Panc1 (cell line): Measurements from ENCODE around the gene CCSAP. TPM values are rescaled to one million over a fixed set of nuclear protein-coding genes. Genes with fewer than 3 reads are reported as not detected.

Experiments
- ATAC-seq: fragments of 200-7000 bp; cut with Tn5 transposase; 2 replicates; pipeline ENCODE4 v1.9.1; 2020; ENCODE audit warnings: mild to moderate bottlenecking, moderate library complexity
- BruUV-seq: library from RNA; stranded (reverse); fragments of 400-500 nt; replicated peaks from 2 replicates; lab custom pipeline; 2021; lab: Mats Ljungman, UMichigan
- CTCF ChIA-PET: fragments of 300-600 bp; sonication (Branson Sonifier 250); formaldehyde crosslinking; loops from one replicate; lab custom pipeline; 2022; ENCODE audit warnings: antibody characterized with exemption; lab: Charles Lee
- POLR2A ChIA-PET: fragments of 300-600 bp; sonication (Branson Sonifier 250); formaldehyde crosslinking; loops from one replicate; lab custom pipeline; 2022; ENCODE audit warnings: antibody characterized with exemption; lab: Charles Lee
- DNase-seq: peaks from one replicate; pipeline ENCODE4 v3.0.0-alpha.2; 2010; ENCODE audit warnings: low read depth, low spot score
- H3K27ac ChIP-seq: 2 replicates; pipeline ENCODE4 v1.5.1; 2011; ENCODE audit warnings: mild to moderate bottlenecking, low read length, inconsistent platforms
- H3K27me3 ChIP-seq: fragments of 200-500 bp; sonication (Bioruptor generic); 2 replicates; pipeline ENCODE4 v1.6.0; 2014; ENCODE audit warnings: low read length, inconsistent platforms; ENCODE audit not compliant: control insufficient read depth, insufficient read depth
- H3K36me3 ChIP-seq: fragments of 200-500 bp; sonication (Bioruptor generic); 2 replicates; pipeline ENCODE4 v1.5.1; 2014; ENCODE audit warnings: inconsistent platforms, mild to moderate bottlenecking, low read length, moderate library complexity; ENCODE audit not compliant: control insufficient read depth, insufficient read depth
- H3K4me1 ChIP-seq: 2 replicates; pipeline ENCODE4 v1.5.1; 2011; ENCODE audit warnings: inconsistent platforms, mild to moderate bottlenecking, low read length, moderate library complexity; ENCODE audit not compliant: control insufficient read depth, insufficient read depth
- H3K4me3 ChIP-seq, 2 experiments: 2 replicates each; pipeline ENCODE4 v1.5.1; 2011 to 2012; ENCODE audit warnings: low read depth in 2 of 2, low read length in 2 of 2, mild to moderate bottlenecking in 2 of 2, inconsistent platforms in 1 of 2, moderate library complexity in 1 of 2
- H3K9me3 ChIP-seq: fragments of 200-500 bp; sonication (Bioruptor generic); 2 replicates; pipeline ENCODE4 v1.5.1; 2014; ENCODE audit warnings: low read depth, mild to moderate bottlenecking, inconsistent platforms, low read length, moderate library complexity; ENCODE audit not compliant: control insufficient read depth, insufficient read depth
- CTCF ChIP-seq: fragments of 450-650 bp; IDR thresholded peaks from 2 replicates; pipeline ENCODE4 v1.5.1; 2017; ENCODE audit warnings: mild to moderate bottlenecking
- POLR2AphosphoS5 ChIP-seq: IDR thresholded peaks from 2 replicates; pipeline ENCODE4 v1.6.1; 2012; ENCODE audit warnings: mild to moderate bottlenecking, low read depth, low read length, moderate library complexity
- REST ChIP-seq, 2 experiments: IDR thresholded peaks; 2 replicates each; pipeline ENCODE4 v1.6.1; 2011 to 2012; ENCODE audit warnings: low read depth in 2 of 2, control low read depth in 1 of 2, low read length in 1 of 2, mild to moderate bottlenecking in 1 of 2, moderate library complexity in 1 of 2; ENCODE audit not compliant: insufficient read depth in 1 of 2
- SIN3A ChIP-seq: IDR thresholded peaks from 2 replicates; pipeline ENCODE4 v1.6.1; 2012; ENCODE audit warnings: low read depth, mild to moderate bottlenecking, low read length, moderate library complexity, borderline replicate concordance; ENCODE audit not compliant: insufficient read depth
- TCF7L2 ChIP-seq: IDR thresholded peaks from 2 replicates; pipeline ENCODE4 v1.6.1; 2011; ENCODE audit warnings: mild to moderate bottlenecking, low read depth, low read length, inconsistent platforms
- in situ Hi-C: cut with HindIII; loops from 2 replicates; pipeline ENCODE4 v1.10.0; 2016; ENCODE audit warnings: low sequenced_read_pairs, low pct_unique_long_range_greater_than_20kb
- intact Hi-C: fragments of 100-400 bp; cut with micrococcal nuclease; formaldehyde crosslinking; loops from one replicate; pipeline ENCODE4 v1.10.0; 2022; ENCODE audit not compliant: unreplicated experiment
- total RNA-seq: library from RNA; stranded (reverse); gene quantifications from one replicate; pipeline ENCODE4 v1.2.1, GENCODE V29; 2021; ENCODE audit not compliant: unreplicated experiment

CCSAP gene
- total RNA-seq, 1 experiment from 2014 or later: 11.6 TPM

DNA sequence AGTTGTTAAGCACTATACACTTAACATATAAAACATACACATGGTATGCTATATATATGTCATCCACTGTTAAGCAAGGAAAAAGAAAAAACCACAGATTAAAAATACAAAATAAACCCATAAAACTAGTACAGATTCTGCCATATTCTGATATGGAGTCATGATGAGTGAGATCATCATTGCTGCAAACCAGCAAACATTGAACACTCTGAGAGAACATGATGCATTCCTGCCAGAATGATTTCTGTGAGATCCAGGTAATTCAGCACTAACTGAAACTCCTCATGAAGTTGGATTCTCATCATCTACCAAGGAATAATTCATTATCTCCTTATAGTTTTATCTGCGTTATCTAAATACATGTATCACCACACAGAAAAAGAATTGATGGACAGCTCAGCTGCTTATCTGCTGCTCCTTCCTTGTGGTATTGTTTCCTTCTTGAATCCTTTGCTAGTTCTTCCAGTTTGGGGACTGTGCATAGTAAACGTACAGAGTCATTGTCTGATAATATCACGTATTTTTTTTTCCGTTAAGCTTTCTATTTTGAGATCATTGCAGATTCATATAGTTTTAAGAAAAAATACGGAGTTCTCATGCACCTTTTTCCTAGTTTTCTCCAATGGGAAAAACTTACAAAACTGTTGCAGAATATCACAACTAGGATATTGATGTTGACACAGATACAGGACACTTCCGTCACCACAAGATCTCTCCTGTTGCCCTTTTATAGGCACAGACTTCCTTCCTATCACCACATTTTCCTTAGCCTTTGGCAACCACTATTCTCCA lies 62.6 kb downstream of the CCSAP start:
- H3K27ac ChIP-seq: no peak overlapping the region
- ATAC-seq (no peak), DNase-seq (no peak)
- ChIA-PET POLR2A (no interaction called here), CTCF (no interaction called here)
- intact Hi-C loops: no loop called here
- no peaks in the 10 kb centered on the region for H3K27me3 ChIP-seq
- no peak for TF ChIP-seq REST (IDR thresholded peaks at IDR 0.05; ENCODE audit: insufficient read depth in 1 of 2, low read depth in 2 of 2, low read length in 1 of 2)
- TF ChIP-seq CTCF: no peak
- TF ChIP-seq SIN3A: no peak
- TF ChIP-seq POLR2AphosphoS5: no peak
- no peak for TF ChIP-seq TCF7L2
- no peaks in the 10 kb centered on the region for H3K36me3 ChIP-seq
- H3K4me1 ChIP-seq: peaks cover 2% of the 10 kb centered on the region; the same call in 1 of the 2 replicates
- BruUV-seq: no TSS peak
- in situ Hi-C loops: no loop called here
- no peak overlapping the region for H3K4me3 ChIP-seq
- H3K9me3 ChIP-seq: peaks cover 8% of the 10 kb centered on the region; the same call in 1 of the 2 replicates

DNA sequence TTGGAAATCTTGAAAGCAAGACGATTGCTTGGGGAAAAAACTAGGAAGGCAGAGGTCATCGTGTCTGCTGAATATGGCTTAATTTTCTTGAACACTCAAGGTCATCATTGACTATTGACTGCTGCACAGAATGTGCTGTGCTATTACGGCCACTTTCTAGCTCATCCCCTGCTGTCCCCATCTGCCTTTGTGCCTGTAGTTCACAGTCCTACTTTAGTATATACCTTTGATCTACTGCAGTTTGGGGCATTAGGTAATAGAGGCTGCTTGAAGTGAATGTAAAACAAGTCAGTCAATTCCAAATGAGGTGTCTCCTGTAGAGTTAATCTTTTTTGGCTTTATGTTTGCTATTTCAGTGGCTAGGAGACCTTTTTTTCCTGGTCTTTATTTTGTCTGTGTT lies 63.6 kb downstream of the CCSAP start:
- intact Hi-C loops: no loop called here
- POLR2A ChIA-PET: no interaction called here

More for the DNA sequence above, 63.6 kb downstream of the CCSAP start:
- in situ Hi-C loops: no loop called here
- H3K36me3 ChIP-seq: no peaks in the 10 kb centered on the region
- CTCF ChIA-PET: no interaction called here
- no peak overlapping the region for H3K27ac ChIP-seq
- no peaks in the 10 kb centered on the region for H3K27me3 ChIP-seq
- no peak overlapping the region for H3K4me3 ChIP-seq
- ATAC-seq (no peak), DNase-seq (no peak)
- BruUV-seq: no TSS peak
- H3K9me3 ChIP-seq: peaks cover 8% of the 10 kb centered on the region; the same call in 1 of the 2 replicates
- peaks cover 10% of the 10 kb centered on the region for H3K4me1 ChIP-seq
- no peak for TF ChIP-seq CTCF
- TF ChIP-seq TCF7L2: no peak
- no peak for TF ChIP-seq REST (IDR thresholded peaks at IDR 0.05; ENCODE audit: insufficient read depth in 1 of 2, low read depth in 2 of 2, low read length in 1 of 2)
- TF ChIP-seq SIN3A: no peak
- TF ChIP-seq POLR2AphosphoS5: no peak
